ENCODE results near the gene STEAP4. TPM values are rescaled to one million over a fixed set of nuclear protein-coding genes. Genes with fewer than 3 reads are reported as not detected.

The STEAP4 gene
- total RNA-seq, result under 1 TPM in 1 of 2 donors, not detected in 1; 0.33 TPM

GRCh38 chr7:88306590-88307048 lies at the start of gene STEAP4:
Gene STEAP4 (minus strand): TSS chr7:88306894. CDS start chr7:88284269, 22,625 bp downstream.

Other genes with a start within 250 kb of the STEAP4 start
- gene SRI, start 86.9 kb downstream of the STEAP4 start, total RNA-seq, result 100 to 1,000 TPM in 1 of 2 donors, 10 to 100 TPM in 1; 50.6 to 124 TPM